Ammon's horn (tissue), 1 donor: Measurements from ENCODE around the gene MEPCE.
"Not testable (repeated sequence)": the region's sequence is repeated elsewhere in the genome, so short reads cannot be mapped to it uniquely, and the experiment has no call there.

ENCODE experiments used
- DNase-seq: peaks from one replicate; pipeline ENCODE4 v3.0.0-alpha.2; 2016; ENCODE audit warnings: low spot score

MEPCE gene

DNA sequence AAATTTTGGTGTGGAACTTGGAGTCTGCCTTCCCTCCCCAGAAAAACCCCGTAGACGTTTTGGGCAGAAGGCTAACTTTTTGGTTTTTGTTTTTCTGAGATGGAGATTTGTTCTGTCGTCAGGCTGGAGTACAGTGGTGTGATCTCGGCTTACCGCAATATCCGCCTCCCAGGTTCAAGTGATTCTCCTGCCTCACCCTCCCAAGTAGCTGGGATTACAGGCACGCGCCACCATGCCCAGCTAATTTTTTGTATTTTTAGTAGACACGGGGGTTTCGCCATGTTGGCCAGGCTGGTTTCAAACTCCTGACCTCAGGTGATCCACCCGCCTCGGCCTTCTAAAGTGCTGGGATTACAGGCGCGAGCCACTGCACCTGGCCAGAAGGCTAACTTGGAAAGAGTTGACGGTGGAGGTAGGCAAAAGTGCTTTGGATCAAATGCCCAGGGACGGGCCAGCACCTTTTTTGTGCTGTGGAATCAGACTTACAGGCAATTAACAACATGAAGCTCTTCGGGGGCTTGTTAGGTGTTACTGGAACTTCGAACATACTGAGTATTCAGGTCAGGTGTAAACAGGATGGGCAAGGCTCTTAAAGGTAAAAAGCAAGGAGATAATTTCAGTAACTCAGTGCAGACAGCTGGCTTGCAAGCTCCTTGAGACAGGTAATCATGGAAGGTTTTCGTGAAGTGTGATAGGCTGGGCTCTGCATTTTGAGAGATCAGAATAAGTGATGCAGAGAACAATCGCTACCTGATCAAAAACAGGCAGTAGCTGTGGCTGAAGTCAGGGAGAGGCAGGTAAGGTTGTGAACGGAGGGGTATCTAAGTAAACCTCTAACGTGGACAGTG is 4.9 kb downstream of the MEPCE start:
- DNase-seq = no peak

DNA sequence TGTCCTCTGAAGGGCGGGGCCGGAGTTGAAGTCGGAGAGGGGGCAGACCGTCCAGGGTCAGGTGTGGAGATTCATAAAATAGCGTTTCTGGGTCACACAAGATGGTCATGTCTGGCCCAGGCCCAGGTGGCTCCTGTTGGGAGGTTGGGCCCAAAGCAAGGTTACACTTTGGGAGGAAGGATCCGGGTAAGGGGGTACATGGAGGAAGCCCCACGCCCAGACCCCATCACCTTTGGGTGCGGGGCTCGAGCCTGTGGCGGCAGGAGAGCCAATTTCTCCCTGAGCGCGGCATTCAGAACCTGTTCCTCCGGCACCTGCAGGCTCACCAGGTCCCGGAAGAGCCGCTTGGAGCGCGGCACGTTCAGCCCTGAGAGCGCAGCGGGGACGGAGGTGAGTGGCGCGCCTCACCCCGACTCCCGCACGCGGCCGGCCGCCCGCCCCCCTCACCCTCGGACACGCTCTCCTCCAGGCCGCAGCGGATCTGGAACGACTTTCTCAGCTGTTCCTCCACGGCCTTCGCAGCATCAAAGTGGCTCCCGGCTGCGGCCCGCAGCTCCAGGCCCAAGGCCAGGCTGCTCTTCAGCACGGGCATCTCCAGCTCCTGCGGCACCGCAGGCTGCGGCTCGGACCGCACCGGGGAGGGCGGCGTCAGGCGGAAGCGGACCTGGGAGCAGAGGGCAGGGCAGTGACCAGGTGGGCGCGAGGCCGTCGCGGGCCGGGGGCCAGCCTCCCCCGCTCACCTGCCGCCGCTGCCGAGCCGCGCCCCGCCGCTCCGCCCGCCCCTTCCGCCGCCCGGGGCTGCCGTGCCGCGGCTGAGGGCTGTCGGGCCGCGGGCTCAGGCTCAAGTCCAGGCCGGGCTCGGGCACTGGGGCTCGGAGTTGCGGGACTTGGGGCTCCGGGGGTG is 6.0 kb downstream of the MEPCE start:
- no peak for DNase-seq

DNA sequence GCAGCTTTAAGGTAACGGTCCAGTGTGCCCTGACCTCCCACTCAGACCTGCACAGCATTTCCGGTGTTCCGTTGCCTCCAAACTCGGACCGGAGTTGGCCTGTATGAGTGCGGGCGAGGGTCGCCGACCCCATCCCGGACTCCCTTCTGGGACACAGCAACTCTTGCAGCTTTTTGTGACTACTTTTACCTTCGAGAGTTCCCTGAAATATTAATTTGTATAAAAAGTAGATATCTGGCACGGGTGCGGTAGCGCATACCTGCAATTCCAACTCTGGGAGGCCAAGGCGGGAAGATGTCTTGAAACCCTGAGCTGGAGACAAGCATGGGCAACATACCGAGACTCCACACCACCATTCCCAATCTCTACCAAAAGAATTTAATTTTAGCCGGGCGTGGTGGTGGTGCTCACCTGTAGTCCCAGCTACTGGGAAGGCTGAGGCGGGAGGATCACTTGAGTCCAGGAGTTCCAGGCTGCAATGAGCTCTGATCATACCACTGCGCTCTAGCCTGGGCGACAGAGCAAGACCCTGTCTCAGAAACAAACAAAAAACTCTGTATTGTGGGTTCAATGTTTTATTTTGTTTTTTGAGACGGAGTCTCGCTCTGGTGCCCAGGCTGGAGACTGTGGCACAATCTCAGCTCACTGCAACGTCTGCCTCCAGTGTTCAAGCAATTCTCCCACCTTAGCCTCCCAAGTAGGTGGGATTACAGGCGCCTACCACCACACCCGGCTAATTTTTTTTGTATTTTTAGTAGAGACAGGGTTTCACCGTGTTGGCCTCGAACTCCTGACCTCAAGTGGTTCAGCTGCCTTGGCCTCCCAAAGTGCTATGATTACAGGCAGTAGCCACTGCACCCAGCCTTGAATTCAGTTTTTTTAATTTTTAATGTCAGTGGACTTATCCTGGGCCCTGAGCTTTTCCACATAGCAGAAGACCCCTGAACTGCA is 7.8 kb downstream of the MEPCE start:
- DNase-seq = no peak

DNA sequence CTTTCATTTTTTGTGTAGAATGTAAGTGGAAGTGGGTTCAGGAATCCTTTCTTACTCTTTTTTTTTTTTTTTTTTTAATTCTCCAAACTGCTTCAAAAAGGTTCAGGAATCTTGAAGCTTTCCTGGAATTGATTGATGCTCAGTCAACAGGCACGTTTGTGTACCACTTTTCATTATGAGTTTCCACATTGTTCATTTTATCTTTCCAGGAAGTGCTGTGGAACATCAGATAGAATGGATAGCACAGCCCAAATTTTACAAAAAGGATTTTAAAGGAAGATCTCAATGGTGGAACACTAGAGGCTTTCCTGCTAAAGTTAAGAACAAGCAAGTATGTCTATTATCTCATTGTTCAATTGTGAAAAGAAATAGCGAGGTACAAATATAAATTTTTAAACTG is 8.5 kb downstream of the MEPCE start:
- DNase-seq = no peak

DNA sequence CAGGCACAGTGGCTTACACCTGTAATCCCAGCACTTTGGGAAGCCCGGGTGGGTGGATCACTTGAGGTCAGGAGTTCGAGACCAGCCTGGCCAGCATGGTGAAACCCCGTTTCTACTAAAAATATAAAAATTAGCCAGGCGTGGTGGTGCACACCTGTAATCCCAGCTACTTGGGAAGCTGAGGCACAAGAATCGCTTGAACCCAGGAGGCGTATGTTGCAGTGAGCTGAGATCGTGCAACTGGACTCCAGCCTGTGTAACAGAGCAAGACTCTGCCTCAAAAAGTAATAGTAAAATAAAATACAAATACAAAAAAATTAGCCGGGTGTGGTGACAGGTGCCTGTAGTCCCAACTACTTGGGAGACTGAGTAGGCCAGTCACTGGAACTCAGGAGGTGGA is 9.1 kb downstream of the MEPCE start:
- not testable (repeated sequence) for DNase-seq

DNA sequence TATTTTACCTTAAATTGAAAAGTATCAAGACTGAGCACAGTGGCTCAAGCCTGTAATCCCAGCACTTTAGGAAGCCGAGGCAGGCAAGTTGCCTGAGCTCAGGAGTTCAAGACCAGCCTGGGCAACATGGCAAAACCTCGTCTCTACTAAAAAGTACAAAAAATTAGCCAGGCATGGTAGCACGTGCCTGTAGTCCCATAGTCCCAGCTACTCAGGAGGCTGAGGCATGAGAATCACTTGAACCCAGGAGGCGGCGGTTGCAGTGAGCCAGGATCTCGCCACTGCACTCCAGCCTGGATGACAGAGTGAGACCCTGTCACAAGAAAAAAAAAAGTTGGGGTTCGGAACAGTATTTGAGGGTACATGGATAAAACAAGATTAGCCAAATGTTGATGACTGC is 9.6 kb downstream of the MEPCE start:
- not testable (repeated sequence) for DNase-seq

DNA sequence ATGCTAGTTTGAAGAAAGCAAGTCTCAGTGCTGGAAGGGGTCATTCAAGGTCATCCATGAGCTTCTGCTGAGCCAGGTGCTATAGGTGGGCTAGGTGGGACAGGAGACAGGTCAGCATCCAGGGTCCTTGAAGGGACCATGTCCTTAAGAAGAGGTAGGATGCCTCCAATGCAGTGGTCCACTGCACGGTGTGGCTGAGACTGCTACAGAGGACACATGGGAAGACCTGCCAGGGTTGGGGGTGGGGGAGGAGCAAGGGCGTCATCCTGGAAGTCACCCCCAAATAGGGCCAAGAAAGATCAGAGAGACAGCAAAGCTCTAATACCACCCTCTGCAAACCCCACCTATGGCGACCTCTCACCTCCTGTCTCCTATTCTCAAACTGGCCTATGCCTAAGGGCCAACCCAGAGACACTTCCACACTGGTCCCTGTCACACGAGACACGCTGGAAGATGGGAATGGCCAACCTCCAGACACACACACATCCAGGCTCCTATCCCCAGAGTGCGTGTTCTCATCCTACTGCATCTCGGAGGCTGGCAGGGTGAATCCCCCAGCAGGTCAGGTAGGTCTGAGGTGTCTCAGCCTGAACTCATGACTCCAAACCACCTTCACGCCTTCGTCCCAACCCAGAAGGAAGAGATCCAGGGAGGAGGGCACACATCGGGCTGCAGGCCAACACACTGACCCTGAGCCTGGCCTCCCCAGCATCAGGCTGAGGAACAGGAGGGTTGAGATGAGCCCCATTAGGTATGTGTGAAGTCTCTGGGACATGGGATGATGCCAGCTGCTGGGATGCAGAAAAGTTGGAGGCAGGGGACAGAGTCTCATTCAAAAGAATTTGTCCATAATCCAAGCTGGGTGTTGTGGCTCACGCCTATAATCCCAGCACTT is 12.3 kb downstream of the MEPCE start:
- DNase-seq = no peak

DNA sequence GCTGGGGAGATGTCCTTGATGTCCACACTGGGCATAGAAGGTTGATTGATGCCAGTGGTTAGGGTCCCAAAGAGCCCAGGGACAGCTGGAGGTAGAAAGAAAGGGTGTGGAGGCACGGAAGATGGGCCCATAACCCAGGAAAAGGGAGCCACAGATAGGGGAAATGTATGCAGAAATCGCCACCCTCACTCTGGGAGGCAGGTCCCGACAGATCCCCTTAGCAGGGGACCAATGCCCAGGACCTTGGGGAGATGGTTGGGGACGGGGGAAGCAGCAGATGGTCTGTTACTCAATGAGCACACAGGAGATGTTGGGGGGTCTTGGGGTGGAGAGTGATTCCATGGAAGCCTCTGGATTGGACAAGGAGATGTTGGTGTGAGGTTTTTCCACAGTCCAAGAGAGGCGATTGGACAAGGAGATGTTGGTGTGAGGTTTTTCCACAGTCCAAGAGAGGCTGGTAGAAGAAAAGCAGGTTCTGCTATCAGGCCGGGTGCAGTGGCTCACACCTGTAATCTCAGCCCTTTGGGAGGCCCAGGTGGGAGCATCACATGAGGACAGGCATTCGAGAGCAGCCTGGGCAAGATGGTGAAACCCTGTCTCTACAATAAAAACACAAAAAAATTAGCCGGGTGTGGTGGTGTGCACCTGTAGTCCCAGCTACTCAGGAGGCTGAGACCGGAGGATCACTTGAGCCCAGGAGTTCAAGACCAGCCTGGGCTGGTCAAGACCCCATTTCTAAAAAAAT is 13.6 kb downstream of the MEPCE start:
- DNase-seq = no peak

DNA sequence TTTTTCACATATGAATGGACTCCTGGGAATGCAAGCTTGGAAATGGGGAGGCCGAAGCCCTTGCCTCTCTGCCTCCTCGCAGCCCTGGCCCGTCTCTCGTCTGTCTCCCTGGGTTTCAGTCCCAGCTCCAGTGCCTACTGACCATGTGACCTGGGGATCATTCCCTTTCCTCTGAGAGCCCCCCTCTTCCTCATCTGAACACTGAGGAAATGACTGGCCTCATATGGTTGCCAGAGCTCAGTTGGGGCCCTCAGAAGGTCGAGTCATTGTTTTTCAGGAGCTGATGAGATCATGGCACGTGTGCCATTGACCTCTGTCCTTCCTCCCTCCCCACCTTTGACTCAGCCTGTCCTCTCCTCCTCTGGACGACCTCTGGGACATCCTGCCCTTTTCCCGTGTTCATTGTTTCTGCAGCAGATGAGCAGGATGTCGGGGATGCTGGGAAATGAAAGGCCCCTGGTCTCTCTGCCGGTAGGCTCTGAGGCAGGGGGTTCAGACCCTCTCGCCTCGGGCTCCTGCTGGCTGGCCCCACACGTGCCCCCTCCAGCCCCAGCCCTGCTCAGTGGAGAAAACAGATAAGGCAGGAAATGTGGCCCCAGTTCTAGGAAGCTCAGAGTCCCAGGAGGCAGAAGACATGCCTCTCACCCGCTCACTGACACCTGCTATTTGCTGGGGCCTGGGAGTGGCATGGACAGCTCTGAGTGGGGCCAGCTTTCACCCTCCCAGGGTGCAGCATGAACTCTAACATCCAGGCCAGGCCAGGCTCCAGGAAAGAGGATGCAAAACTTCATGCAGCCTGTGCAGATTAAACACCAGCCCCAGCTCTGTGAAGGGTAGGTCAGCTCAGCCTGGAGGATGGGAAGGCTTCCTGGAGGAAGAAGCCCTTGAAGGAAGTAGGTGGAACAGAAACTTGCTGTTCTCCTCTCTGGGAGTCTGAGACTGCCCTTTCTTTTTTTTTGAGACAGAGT is 15.0 kb downstream of the MEPCE start:
- DNase-seq = no peak

DNA sequence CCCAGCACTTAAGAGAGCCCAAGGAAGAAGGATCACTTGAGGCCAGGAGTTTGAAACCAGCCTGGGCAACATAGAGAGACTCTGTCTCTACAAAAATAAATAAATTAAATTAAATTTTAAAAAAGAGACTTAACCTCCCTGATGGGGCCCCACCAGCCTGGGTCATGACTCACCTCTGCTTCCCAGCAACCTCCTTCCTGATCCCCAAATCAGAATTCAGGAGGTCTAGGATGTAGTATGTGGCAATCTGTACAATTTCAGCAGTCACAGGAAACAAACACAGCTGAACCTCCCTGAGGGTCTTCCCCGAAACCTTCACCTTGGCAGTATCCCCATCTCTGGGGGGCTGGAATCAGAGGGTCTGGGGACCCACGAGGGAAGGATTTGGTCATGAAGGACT is 16.4 kb downstream of the MEPCE start:
- DNase-seq = no peak

DNA sequence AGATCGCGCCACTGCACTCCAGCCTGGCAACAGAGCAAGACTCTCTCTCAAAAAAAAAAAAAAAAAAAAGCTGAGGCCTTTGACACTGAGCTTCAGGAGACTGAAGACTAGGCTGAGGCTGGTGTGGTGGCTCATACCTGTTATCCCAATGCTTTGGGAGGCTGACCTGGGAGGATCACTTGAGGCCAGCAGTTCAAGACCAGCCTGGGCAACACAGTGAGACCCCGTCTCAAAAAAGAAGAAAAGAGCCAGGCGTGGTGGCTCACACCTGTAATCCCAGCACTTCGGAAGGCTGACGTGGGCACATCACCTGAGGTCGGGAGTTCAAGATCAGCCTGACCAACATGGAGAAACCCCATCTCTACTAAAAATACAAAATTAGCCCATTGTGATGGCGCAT is 17.7 kb downstream of the MEPCE start:
- not testable (repeated sequence) for DNase-seq

DNA sequence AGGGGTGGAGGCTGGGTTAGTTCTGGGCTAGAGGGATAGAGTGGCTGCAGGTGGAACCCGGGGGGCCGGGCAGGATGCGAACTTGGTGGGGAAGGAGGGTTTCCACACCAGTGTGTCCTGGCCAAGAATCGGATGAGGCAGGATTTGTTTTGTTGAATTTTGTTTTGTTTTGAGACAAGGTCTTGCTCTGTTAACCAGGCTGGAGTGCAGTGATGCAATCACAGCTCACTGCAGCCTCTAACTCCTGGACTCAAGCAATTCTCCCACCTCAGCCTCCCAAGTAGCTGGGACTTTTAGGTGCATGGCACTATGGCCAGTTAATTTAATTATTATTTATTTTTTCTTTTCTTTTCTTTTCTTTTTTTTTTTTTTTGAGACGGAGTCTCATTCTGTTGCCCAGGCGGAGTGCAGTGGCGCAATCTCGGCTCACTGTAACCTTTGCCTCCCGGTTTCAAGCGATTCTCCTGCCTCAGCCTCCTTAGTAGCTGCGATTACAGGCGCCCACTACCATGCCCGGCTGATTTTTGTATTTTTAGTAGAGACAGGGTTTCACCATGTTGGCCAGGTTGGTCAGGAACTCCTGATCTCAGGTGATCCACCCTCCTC is 19.7 kb downstream of the MEPCE start:
- DNase-seq = no peak

DNA sequence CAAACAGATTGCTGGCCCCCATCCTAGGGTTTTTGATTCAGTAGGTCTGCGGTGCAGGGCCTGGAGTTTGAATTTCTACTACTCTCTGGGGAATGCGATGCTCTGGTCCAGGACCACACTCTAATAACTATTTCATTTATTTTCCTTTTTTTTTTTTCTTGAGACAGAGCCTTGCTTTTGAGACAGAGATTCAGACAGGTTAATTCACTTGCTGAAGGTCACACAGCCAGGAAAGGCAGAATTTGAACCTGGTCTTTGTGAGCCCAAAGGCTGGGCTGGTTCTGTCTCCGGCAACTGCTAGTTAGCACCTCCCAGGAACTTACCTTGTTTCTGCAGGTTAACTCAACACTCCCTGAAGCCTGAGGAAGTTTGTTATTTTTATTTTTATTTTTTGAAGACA is 22.9 kb downstream of the MEPCE start:
- DNase-seq = no peak

DNA sequence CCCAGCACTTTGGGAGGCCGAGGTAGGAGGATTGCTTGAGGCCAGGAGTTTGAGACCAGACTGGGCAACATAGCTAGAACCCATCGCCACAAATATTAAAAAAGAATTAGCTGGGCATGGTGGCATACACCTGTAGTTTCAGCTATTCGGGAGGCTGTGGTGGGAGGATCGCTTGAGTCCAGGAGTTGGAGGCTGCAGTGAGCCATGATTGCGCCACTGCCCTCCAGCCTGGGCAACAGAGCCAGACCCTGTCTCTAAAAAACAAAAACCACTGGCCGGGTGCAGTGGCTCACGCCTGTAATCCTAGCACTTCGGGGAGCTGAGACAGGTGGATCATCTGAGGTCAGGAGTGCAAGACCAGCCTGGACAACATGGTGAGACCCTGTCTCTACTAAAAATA is 24.2 kb downstream of the MEPCE start:
- not testable (repeated sequence) for DNase-seq

DNA sequence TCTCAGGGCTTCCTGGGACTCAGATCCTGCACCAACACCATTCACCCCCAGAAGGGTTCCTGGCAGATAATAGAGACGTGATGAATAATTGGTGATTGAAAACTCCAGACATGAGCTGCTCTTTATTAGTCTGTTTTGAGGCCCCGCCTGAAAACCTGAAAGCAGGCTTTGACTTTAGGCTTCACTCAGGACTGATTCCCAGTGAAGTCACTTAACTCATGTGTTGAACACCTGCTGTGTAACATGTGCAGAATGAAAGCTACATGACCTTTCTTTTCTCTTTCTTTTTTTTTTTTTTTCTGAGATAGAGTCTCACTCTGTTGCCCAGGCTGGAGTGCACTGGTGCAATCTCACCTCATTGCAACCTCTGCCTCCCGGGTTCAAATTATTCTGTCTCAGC is 25.6 kb downstream of the MEPCE start:
- no peak for DNase-seq

DNA sequence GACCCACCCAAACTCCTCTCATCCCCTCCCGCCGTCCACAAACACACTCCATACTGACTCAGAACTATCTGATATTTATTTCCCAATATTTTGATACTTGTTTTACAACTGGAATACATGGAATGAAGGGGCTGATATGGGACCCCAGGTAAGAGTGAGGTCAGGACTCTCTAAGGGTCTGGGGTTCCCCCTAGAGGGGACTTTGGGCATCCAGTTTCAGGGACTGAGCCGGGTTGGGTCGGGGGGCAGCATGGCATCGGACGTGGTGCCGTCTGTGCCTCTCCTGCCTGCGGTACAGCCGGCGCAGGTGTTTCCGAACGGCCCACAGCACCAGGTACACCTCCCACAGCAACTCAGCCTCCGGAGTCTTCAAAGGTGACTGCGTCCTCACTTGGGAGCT is 26.9 kb downstream of the MEPCE start:
- DNase-seq = no peak

DNA sequence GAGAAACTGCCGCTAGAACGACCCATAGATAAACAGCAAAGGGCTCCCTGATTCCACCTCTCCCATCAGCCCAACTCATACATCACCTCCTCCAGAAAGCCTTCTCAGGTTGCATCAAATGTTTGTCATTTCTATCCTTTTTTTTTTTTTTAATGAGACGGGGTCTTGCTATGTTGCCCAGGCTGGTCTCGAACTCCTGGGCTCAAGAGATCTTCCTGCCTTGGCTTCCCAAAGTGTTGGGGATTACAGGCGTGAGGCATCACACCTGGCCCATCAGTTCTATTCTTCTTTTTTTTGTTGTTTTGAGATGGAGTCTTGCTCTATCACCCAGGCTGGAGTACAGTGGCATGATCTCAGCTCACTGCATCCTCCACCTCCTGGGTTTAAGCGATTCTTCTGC is 27.4 kb downstream of the MEPCE start:
- DNase-seq = no peak

DNA sequence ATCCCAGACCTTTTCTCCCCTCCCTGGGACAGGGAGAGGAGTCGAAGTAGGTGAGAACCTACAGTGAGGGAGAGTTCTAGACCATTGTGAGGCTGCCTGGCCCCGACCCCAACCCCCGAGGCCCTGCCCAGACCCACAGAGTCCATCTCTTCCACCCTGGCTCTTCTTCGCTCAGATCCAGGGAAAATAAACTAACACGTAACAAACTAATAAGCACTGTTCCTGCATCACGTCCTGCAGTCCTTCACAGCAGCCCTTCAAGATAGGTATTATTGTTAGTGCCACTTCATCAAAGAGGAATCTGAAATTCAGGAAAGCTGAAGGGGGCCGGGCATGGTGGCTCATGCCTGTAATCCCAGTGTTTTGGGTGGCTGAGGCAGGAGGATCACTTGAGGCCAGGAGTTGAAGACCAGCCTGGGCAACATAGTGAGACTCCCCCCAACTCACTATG is 34.6 kb downstream of the MEPCE start, which contains the start of gene SPACDR:
TSS of gene SPACDR (minus strand) at position 51 of the 451 bp plus-strand sequence. CDS start 235 bp downstream, outside the sequence.
- DNase-seq = no peak
